Measurements from ENCODE around the gene DYRK1A.

Gene DYRK1A

DNA sequence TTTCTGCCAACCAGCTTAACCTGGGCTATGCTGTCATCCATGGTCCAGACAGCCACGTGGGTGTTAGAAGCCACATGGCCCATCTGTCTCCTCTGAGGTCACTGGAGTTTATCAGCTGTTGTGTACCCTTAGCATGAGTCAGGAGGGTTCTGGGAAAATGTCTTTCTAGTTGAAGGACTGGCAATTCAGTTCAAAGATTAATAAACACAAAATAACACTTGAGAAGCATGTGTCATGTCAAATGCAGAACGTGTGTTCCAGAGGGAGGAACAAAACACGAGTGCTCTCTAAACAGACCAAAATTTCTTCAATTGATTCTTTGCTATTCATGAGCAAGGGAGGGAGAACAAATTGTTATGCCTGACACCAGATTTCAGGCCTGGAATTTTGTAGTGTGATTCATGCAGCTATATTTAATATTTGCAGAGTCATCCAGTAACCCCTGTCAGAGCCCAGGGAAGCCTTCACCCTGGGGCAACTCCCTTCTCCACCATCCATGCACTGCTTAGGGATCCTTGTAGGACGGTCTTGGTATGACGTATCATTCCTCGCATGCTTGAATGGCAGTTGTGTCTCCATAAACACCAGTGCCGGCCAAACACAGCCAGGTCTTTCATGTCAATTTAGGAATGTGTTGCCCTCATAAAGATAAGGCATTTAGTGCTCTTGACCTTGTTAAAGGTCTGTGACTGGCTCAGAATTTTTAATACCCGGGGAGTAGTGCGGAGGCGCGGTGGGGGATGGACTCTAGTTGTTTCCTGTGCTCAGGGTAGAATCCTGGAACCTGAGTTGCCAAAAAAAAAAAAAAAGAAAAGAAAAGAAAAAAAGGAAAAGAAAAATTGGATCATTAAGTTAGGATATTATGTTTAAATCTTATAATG lies 27.7 kb upstream of the DYRK1A start:
- DNase-seq (ENCODE audit: low read depth, low spot score): peak; percentile 35
- H3K9ac ChIP-seq (ENCODE audit: insufficient read length): no peak overlapping the region
- H3K4me3 ChIP-seq: peak overlapping the region; percentile 51
- H3K27ac ChIP-seq: peak overlapping the region; percentile 4; the same call in 1 of the 2 replicates
- TF ChIP-seq EZH2 (IDR thresholded peaks at IDR 0.05): no peak
- TF ChIP-seq POLR2AphosphoS5 (IDR thresholded peaks at IDR 0.05; ENCODE audit: borderline replicate concordance, low read depth, low read length): no peak
- TF ChIP-seq FOXP2 (optimal IDR thresholded peaks at IDR 0.05; ENCODE audit: control extremely low read depth, extremely low read length, insufficient read depth): no peak
- H3K36me3 ChIP-seq (ENCODE audit: insufficient read depth, low read length): no peaks in the 10 kb centered on the region
- H3K9me3 ChIP-seq (ENCODE audit: low read depth, low read length): no peaks in the 10 kb centered on the region

DNA sequence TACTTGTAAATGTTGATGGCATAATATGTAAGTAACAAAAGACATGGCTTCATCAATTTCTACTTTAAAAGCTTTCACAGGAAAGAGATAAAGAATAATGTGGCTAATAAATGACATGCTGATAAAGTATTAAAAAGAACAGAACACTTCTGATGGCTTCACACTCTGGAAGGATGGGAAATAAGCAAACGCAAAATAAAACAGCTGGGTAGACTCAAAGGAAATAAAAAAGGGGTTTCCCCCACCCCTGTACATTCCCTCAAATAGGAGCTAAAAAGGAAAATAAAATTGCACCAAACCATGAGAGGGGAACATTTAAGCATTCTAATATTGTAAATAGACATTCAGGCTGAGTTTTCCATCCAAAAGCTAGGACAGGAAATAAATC lies 27.0 kb upstream of the DYRK1A start:
- TF ChIP-seq POLR2AphosphoS5 (IDR thresholded peaks at IDR 0.05; ENCODE audit: borderline replicate concordance, low read depth, low read length) (no peak), FOXP2 (optimal IDR thresholded peaks at IDR 0.05; ENCODE audit: control extremely low read depth, extremely low read length, insufficient read depth) (no peak), EZH2 (IDR thresholded peaks at IDR 0.05) (no peak)
- no peaks in the 10 kb centered on the region for H3K36me3 ChIP-seq (ENCODE audit: insufficient read depth, low read length)
- no peak overlapping the region for H3K9ac ChIP-seq (ENCODE audit: insufficient read length)
- H3K9me3 ChIP-seq (ENCODE audit: low read depth, low read length): no peaks in the 10 kb centered on the region
- peak overlapping the region; percentile 4; the same call in 1 of the 2 replicates for H3K27ac ChIP-seq
- H3K4me3 ChIP-seq: peak overlapping the region; percentile 51
- DNase-seq (ENCODE audit: low read depth, low spot score): peak; percentile 30

DNA sequence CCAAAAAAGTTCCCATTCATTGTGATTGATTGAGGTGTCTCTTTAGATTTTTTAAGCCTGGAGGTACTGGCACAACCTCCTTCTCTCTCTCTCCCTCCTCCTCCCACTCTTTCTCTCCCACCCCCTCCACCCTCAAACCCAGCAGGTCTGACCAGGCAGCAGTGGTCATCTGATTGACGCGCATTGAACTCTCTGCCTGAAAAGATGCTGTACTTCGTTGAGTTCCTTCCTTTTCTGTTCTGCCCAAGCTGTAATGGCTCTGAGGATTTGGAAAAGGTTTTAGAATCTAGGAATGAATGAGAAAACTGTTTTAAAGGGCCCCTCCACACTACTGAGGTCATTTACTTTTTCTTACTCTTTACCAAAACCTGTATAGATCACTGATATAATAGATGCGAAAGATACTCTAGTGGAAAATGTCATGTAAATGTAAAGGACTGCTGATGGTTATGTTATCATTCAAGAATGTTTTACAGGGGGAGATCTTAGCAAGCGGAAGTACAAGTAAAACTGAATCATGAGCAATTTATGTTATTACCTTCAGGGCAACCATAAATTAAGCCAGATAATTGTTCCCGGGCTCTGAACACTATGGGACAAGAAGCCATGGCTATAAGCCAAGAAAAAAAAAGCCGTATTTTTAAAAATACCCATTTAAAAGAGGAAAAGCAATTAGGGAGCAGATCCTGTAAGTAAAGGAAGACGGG lies 25.2 kb upstream of the DYRK1A start:
- peak; percentile 89 for DNase-seq (ENCODE audit: low read depth, low spot score)
- Histone ChIP-seq H3K36me3 (ENCODE audit: insufficient read depth, low read length) (no peaks in the 10 kb centered on the region), H3K27ac (no peak overlapping the region), H3K9me3 (ENCODE audit: low read depth, low read length) (no peaks in the 10 kb centered on the region), H3K9ac (ENCODE audit: insufficient read length) (no peak overlapping the region), H3K4me3 (no peak overlapping the region)
- TF ChIP-seq FOXP2 (optimal IDR thresholded peaks at IDR 0.05; ENCODE audit: control extremely low read depth, extremely low read length, insufficient read depth): no peak
- peak; percentile 60; the same call in 1 of the 2 replicates for TF ChIP-seq POLR2AphosphoS5 (IDR thresholded peaks at IDR 0.05; ENCODE audit: borderline replicate concordance, low read depth, low read length)
- TF ChIP-seq EZH2 (IDR thresholded peaks at IDR 0.05): no peak

DNA sequence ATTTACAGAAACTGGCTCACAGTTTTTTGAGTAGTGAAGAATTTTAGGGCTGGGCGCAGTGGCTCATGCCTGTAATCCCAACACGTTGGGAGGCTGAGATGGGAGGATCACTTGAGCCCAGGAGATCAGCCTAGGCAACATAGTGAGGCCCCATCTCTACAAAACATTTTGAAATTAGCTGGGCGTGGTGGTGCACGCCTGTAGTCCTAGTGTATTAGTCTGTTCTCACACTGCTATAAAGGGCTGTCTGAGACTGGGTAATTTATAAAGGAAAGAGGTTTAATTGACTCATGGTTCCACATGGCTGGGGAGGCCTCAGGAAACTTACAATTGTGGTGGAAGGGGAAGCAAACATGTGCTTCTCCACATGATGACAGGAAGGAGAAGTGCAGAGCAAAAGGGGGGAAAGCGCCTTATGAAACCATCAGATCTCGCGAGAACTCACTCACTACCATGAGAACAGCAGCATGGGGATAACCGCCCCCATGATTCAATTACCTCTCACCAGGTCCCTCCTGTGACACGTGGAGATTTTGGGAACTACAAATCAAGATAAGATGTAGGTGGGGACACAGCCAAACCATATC lies 24.4 kb upstream of the DYRK1A start:
- DNase-seq (ENCODE audit: low read depth, low spot score): no peak
- no peak overlapping the region for H3K27ac ChIP-seq
- TF ChIP-seq POLR2AphosphoS5 (IDR thresholded peaks at IDR 0.05; ENCODE audit: borderline replicate concordance, low read depth, low read length) (no peak), EZH2 (IDR thresholded peaks at IDR 0.05) (no peak), FOXP2 (optimal IDR thresholded peaks at IDR 0.05; ENCODE audit: control extremely low read depth, extremely low read length, insufficient read depth) (no peak)
- no peaks in the 10 kb centered on the region for H3K36me3 ChIP-seq (ENCODE audit: insufficient read depth, low read length)
- no peak overlapping the region for H3K9ac ChIP-seq (ENCODE audit: insufficient read length)
- 0 out of 2 replicates have a peak, but pooled peaks cover 2% of the 10 kb centered on the region for H3K9me3 ChIP-seq (ENCODE audit: low read depth, low read length)
- H3K4me3 ChIP-seq: no peak overlapping the region

DNA sequence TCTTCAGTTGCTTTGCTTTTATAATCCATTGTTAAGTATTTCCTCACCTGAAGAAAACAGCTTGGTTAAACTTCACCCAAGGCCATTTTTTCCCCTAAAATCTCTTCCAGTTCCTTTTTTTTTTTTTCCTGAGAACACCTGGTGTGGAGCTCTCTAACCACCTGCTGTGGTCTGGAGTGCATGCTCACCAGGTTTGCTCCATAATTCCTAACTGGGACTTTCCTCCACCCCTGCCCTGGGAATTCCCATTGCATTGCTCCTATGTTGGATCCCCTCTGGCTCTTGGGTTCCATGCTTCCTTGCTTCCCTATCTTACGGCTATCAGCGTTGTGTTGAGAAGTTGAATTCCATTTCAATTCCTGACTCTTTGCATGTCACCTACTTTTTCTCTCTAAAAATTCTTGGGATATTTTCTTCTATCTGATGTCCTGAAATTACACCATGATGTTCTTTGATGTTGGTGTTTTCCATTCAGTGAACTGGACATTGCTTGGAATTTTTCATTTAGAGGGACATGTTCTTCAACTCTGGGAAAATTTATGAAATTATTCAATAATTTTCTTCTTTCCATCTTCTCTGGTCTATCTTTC lies 19.6 kb upstream of the DYRK1A start:
- DNase-seq (ENCODE audit: low read depth, low spot score): no peak
- TF ChIP-seq POLR2AphosphoS5 (IDR thresholded peaks at IDR 0.05; ENCODE audit: borderline replicate concordance, low read depth, low read length): no peak
- no peak for TF ChIP-seq FOXP2 (optimal IDR thresholded peaks at IDR 0.05; ENCODE audit: control extremely low read depth, extremely low read length, insufficient read depth)
- no peak for TF ChIP-seq EZH2 (IDR thresholded peaks at IDR 0.05)
- H3K36me3 ChIP-seq (ENCODE audit: insufficient read depth, low read length): no peaks in the 10 kb centered on the region; the same call in 1 of the 2 replicates
- H3K27ac ChIP-seq: no peak overlapping the region
- no peak overlapping the region for H3K9ac ChIP-seq (ENCODE audit: insufficient read length)
- H3K9me3 ChIP-seq (ENCODE audit: low read depth, low read length): peaks cover 14% of the 10 kb centered on the region; the same call in 1 of the 2 replicates
- H3K4me3 ChIP-seq: no peak overlapping the region

DNA sequence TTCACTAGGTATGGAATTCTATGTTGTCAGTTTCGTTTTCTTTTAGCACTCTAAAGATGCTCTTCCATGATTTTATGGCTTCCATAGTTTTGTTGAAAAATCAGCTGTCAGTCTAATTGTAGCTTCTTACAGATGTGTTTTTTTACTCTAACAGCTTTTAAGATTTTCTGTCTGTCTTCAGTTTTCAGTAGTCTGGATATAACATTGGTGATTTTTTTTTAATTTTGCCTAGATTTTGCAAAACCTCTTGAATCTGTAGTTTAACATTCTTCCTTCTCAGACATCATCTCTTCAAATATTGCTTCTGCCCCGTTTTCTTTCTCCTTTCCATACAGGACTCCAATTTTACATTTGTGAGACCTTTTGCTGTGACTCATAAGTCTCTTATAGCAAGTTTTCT lies 17.9 kb upstream of the DYRK1A start:
- no peak overlapping the region for H3K4me3 ChIP-seq
- no peak for TF ChIP-seq EZH2 (IDR thresholded peaks at IDR 0.05)
- H3K9me3 ChIP-seq (ENCODE audit: low read depth, low read length): peaks cover 14% of the 10 kb centered on the region; the same call in 1 of the 2 replicates
- no peak overlapping the region for H3K9ac ChIP-seq (ENCODE audit: insufficient read length)
- no peak overlapping the region for H3K27ac ChIP-seq
- no peak for DNase-seq (ENCODE audit: low read depth, low spot score)
- no peaks in the 10 kb centered on the region; the same call in 1 of the 2 replicates for H3K36me3 ChIP-seq (ENCODE audit: insufficient read depth, low read length)

DNA sequence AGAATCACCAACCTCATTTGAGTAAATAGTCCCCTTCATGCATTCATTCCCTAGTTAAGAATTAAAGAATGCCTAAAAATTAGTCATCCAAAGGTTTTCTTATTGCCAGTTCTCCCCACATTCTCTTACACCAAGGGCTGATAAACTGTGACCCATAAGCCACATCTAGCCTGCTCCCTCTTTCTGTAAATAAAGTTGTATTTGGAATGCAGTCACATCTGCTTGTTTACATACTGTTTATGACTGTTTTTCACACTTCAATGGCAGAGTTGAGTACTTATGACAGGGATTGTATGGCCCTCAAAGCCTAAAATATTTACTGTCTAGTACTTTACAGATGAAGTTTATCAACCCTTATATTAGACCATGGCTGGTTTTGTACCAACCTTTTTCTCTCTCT lies 16.1 kb upstream of the DYRK1A start:
- DNase-seq (ENCODE audit: low read depth, low spot score): no peak
- Histone ChIP-seq H3K36me3 (ENCODE audit: insufficient read depth, low read length) (no peaks in the 10 kb centered on the region; the same call in 1 of the 2 replicates), H3K9ac (ENCODE audit: insufficient read length) (no peak overlapping the region), H3K9me3 (ENCODE audit: low read depth, low read length) (peaks cover 14% of the 10 kb centered on the region; the same call in 1 of the 2 replicates), H3K27ac (no peak overlapping the region), H3K4me3 (no peak overlapping the region)
- TF ChIP-seq EZH2 (IDR thresholded peaks at IDR 0.05) (no peak), POLR2AphosphoS5 (IDR thresholded peaks at IDR 0.05; ENCODE audit: borderline replicate concordance, low read depth, low read length) (no peak), FOXP2 (optimal IDR thresholded peaks at IDR 0.05; ENCODE audit: control extremely low read depth, extremely low read length, insufficient read depth) (no peak)

DNA sequence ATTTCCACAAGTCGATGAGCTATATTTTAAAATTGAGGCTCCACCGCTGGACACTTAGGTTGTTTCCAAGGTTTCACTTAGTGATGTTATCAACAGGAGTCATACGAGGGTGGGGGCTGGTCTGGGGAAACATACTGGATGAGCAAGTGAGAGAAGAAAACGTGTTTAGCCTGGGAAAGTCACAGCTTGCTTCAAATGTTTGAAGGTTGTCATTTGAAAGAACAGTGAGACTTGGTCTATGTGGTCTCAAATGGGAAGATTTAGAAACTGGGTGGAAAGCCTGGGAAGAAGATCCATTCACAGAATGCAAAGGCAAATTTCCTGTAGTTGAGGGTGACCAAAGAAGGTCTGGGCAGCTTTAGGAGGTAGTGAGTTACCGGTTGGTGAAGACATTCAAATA lies 9.9 kb upstream of the DYRK1A start:
- no peak for TF ChIP-seq POLR2AphosphoS5 (IDR thresholded peaks at IDR 0.05; ENCODE audit: borderline replicate concordance, low read depth, low read length)
- TF ChIP-seq EZH2 (IDR thresholded peaks at IDR 0.05): no peak
- TF ChIP-seq FOXP2 (optimal IDR thresholded peaks at IDR 0.05; ENCODE audit: control extremely low read depth, extremely low read length, insufficient read depth): no peak
- Histone ChIP-seq H3K9me3 (ENCODE audit: low read depth, low read length) (no peaks in the 10 kb centered on the region), H3K4me3 (no peak overlapping the region), H3K27ac (no peak overlapping the region), H3K9ac (ENCODE audit: insufficient read length) (no peak overlapping the region), H3K36me3 (ENCODE audit: insufficient read depth, low read length) (no peaks in the 10 kb centered on the region)
- DNase-seq (ENCODE audit: low read depth, low spot score): no peak
